HG02623 (cell line): ENCODE measurements around the gene GARS1.

Experiments used
- ATAC-seq: cut with Tn5 transposase; IDR thresholded peaks from one replicate; pipeline ENCODE4 v1.9.1; 2021; ENCODE audit warnings: moderate library complexity; ENCODE audit not compliant: unreplicated experiment

GARS1 gene, protein sequence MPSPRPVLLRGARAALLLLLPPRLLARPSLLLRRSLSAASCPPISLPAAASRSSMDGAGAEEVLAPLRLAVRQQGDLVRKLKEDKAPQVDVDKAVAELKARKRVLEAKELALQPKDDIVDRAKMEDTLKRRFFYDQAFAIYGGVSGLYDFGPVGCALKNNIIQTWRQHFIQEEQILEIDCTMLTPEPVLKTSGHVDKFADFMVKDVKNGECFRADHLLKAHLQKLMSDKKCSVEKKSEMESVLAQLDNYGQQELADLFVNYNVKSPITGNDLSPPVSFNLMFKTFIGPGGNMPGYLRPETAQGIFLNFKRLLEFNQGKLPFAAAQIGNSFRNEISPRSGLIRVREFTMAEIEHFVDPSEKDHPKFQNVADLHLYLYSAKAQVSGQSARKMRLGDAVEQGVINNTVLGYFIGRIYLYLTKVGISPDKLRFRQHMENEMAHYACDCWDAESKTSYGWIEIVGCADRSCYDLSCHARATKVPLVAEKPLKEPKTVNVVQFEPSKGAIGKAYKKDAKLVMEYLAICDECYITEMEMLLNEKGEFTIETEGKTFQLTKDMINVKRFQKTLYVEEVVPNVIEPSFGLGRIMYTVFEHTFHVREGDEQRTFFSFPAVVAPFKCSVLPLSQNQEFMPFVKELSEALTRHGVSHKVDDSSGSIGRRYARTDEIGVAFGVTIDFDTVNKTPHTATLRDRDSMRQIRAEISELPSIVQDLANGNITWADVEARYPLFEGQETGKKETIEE

DNA sequence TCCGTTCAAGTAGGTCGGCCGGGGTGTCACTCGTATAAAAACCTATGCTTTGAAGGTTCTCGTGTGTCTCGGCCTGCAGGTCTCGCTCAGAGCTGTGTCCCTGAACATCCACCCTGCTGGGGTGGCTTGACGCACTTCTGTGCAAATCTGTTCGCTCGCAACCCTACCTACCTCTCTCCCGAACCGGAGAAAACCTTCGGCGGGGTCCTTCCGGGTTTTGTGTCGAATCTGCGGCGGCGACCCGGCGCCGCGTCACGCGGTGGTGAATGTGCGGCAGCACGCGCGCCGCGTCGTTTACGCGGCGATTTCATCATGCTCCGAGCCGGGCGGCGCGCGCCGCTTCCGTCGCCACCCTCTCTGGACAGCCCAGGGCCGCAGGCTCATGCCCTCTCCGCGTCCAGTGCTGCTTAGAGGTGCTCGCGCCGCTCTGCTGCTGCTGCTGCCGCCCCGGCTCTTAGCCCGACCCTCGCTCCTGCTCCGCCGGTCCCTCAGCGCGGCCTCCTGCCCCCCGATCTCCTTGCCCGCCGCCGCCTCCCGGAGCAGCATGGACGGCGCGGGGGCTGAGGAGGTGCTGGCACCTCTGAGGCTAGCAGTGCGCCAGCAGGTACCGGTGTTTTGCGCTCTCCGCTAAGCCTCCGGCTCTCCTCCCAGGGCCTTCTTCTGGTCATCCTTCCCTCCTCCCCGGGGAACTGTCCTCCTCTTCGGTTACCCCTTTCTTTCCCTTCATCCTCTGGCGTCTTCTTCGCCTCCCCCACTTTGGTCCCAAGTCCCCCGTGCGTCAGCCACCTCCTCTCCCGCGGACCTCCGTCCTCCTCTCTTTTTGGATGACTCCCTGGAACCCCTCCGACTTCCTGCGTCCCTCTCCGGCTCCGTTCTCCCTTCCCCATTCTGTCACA is at the start of gene GARS1:
Gene GARS1, plus strand, starts transcription at position 339 of the 896 bp plus-strand sequence. Its CDS starts 44 bp downstream, at position 383.
- peak; percentile 93 for ATAC-seq

DNA sequence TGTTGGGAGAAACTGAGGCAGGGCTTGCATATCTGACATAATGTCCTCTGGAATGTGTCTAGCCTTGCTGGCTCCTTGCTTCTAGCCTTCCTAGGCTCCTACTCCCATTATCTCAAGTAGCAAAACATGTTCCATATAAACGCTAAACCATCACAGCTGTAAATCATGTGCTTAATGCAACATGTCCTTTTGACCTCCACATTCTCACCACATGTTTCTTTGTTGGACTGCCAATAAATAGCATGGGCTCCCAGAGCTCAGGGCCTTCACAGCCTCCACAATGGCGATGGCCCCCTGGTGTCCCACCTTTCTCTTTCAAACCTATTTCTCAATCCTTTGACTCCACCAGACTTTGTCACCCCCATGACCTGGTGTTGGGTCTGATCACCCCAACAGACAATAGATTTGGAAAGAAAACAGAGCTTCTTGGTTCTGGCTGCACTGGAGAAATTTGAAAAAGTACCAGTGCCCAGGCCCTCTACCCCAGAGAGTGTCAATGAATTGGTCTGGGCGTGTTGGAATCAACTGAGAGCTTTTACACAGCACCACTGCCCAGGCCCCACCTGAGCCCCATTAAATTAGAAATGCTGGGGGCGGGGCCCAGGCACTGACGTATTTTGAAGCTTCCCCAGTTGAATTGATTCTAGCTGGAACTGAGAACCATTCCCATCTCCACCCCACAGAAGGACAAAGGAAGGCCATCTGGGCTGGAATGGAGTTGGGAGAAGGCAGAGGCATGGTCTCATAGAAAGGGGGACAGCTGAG is 48.7 kb upstream of the GARS1 start:
- no peak for ATAC-seq

DNA sequence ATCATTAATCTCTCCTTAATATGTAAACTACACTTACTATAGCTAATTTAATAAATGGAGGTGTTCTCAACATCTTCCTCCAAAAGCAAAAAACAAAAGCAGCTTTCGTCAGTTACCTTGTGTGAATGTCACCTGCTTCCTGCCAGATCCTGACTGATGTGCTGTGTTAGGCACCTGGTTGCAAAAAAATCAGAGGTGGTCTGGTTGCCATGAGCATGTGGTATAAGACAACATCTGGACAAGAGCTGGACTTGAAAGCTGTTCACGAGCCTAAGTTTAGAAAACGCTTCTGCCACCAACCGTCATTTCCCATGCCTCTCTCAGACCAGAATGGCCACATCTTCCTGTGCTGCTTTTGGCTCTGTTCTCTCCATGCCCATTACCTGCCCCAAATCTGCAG is 48.1 kb upstream of the GARS1 start:
- ATAC-seq: no peak

DNA sequence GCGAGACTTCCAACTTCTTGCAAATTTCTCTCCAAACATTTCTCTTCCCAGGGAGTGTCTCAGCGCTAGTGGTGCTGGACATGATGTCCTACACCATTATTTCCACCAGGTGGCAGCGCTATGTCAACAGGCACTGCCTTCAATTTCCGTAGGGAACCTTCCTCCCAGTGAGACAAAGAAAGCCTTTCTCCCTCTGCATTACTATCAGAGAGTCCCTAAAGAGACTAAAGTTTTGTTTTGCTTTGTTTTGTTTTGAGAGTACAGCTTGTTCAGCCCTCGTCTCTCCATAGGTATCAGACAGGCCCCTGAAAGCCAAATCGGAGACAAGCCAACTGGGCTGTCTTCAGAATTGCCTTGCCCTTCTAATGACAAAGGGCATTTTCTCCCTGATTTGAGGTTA is 45.8 kb upstream of the GARS1 start:
- ATAC-seq: no peak

DNA sequence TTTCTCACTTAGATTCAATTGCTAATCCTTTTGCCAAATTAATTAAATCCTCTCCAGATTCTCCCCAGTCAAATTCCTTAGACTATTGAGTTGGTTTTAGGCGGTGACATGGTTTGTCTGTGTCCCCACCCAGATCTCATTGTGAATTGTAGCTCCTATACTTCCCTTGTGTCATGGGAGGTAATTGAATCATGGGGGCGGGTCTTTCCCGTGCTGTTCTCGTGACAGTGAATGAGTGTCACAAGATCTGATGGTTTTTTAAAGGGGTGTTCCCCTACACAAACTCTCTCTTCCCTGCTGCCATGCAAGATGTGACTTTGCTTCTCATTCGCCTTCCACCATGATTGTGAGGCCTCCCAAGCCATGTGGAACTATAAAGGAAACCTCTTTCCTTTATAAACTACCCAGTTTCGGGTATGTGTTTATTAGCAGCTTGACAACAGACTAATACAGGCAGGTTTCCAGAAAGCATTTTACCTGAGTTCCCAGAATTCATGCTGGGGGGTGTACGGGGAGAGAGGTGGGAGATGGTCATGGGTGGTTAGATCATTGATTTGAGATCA is 44.7 kb upstream of the GARS1 start:
- ATAC-seq: no peak

DNA sequence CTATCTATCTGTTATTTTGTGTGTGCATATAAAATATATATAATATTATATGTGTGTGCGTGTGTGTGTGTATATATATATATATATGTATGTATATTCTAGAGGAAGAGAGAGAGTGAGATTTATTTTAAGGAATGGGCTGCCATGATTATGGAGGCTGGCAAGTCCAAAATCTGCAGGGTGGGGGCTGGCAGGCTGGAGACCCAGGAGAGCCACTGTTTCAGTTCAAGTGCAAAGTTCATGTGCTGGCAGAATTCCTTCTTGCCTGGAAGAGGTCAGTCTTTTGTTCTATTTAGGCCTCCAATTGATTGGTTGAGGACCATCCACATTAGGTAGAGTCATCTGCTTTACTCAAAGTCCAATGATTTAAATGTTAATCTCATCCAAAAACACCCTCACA is 42.3 kb upstream of the GARS1 start:
- ATAC-seq: no peak

DNA sequence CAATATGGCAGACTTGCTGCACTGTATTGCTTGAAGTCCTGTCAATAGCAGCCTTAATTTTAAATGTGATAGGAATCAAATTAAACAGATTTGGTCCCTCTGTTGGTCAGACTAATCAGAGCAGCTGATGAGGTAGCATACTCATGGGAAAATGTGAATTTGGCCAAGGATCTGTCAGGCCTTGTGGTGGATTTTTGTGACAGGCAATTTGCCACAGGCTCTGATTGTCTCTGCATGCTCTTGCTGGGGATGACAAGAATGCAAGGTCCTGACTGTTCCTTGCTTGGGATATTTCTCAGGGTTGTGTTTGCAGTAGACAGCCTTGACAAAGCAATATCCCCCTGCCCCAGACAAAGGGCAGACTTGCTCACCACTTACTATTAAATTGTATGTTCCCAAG is 41.5 kb upstream of the GARS1 start:
- ATAC-seq: no peak

DNA sequence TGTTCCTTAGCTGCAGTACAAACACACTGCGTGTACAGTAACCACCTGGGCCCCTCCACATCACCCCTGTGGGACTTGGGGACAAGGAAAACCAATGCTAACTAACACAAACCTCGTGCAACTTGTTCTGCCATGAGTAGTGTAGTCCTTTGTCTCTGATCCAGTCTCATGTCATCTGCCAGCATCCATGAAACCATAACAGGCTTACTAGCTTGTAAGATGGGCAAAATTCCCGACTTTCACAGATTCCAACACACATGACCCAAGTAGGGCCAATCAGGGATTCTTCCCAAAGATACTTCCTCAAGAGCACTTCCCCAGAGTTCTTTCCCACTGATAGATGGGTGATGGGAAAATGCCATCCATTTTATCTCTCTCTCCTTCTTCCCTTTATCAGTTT is 41.1 kb upstream of the GARS1 start:
- ATAC-seq: no peak

DNA sequence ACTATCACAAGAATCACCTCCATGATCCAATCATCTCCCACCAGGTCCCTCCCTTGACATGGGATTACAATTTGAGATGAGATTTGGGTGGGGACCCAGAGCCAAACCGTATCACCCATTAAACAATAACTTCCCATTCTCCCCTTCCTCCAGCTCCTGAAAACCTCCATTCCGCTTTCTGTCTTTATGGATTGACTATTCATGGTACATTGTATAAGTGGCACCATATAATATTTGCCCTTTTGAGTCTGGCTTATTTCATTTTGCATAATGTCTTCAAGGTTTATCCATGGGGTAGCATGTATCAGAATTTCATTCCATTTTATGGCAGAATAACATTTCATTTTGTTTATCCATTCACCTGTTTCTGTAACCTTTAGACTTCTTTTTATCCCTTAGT is 39.2 kb upstream of the GARS1 start:
- no peak for ATAC-seq

DNA sequence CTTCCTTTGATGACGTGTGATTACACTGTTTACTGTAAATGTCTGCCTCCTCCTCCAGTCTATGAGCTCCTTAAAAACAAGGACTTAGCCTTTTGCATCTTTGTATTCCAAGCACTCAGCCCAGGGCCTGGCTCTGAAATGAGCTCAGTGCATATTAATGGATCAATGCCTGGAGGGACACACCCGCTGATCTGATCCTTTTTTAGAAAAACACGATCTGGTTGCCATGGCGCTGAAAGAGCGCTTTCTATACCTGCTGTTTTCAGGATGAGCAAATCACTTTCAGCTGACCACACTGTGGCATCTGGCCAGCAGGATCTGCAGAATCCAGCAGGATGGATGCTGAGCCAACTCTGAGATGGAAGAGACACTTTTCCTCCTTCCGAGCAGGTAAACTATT is 37.8 kb upstream of the GARS1 start:
- no peak for ATAC-seq

DNA sequence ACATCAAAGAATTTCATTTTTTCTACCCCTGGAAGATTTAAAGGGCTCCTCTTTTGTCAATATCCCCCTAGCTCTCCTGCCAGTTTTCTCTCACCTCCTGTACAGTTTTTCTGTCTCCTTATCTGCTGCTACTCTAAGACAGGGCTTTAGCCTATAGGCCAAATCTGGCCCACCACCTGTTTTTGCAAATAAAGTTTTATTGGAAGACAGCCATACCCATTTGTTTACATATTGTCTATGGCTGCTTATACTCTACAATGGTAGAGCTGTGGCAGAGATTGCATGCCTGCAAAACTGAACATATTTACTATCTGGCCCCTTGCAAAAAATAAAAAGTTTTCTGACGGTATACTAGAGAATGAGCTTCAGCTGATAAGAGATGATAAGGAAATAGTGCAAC is 37.4 kb upstream of the GARS1 start:
- ATAC-seq: no peak

DNA sequence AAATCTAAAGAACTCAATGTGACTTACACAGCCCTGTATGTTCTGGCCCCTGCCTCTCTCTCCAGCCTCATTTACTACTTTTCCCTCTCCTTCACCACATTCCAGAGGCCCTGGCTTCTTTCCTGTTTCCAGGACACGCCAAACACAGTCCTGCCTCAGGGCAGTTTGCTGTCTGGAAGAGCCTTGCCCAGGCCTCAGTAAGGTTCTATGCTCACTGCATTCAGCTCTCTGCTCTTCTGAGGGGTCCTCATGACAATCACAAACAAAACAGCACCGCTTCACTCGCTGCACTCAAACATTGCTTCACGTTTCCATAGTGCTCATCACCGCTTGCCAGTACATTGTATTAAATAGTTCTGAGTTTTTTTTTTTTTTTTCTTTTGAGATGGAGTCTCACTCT is 35.1 kb upstream of the GARS1 start:
- ATAC-seq: no peak

DNA sequence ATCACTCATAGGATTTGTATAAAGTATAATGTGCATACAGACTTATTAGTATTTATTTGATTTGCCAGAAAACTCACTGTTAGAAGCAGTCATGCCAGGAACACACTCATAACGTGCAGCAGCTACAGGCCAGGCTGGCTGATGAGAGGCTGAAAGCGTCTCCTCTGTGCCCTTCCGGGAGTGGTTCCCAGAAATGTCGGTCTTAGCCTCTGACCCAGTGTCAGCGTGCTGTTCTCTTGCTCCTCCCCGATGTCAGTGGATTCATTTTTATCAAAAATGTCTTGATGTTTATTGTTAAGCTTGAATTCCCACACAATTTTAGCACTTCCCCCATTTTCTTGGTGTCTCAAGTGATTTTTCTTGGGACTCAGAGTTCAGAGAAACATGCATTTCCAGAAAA is 33.3 kb upstream of the GARS1 start:
- no peak for ATAC-seq

DNA sequence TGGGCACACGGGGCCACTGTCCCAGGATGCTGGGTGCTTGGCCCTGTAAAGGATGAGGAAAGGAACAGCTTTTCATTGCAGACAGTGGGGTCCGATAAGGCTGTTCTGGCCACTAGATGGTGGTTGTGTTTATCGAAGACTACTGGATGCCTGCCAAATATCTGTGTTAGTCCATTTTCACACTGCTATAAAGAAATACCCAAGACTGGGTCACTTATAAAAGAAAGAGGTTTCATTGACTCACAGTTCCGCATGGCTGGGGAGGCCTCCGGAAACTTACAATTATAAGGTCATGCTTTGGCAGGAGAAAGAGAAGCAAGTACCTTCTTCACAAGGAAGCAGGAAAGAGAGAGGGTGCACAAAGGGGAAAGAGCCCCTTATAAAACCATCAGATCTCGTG is 32.2 kb upstream of the GARS1 start:
- ATAC-seq: no peak

DNA sequence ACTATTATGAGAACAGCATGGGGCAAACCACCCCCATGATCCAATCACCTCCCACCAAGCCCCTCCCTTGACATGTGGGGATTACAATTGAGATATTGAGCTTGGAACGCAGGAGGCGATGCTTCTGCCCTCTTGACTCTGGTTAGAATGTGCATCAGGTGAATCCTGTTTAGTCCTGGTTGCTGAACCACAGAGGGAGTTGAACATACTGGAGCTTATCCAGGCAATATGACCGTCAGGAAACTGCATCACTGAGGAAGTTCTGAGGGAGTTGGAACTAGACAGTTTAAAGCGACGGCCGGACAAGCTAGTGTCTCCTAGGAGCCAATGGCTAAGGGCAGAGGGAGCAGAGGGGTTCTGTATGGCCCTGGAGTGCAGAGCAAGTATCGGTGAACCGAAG is 31.8 kb upstream of the GARS1 start:
- no peak for ATAC-seq

DNA sequence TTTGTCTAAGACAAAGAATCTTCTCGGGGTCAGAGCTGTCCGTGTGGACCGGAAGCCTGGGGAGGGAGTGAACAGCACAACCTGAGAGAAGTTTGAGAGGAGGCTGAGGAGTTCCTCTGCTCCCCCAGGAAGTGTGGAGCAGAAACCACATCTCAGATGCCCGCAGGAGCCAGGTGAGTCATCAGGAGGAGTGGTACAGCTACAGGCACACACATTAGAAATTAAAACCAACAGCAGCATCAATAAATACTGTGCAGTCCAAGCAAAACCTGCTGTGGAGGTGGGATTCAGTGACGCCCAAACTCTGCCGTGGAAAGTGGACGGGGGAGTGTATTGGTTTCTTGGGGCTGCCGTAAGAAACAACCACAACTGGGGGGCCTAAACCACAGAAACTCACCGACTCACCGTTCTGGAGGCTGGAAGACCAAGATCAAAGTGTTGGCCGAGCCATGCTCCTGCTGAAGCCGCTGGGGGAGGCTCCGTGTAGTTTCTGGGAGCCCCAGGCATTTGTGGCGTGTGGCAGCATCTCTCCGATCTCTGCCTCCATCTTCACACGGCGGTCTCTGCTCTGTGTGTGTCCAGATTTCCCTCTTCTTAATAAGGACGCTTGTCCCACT is 31.2 kb upstream of the GARS1 start:
- ATAC-seq: no peak

DNA sequence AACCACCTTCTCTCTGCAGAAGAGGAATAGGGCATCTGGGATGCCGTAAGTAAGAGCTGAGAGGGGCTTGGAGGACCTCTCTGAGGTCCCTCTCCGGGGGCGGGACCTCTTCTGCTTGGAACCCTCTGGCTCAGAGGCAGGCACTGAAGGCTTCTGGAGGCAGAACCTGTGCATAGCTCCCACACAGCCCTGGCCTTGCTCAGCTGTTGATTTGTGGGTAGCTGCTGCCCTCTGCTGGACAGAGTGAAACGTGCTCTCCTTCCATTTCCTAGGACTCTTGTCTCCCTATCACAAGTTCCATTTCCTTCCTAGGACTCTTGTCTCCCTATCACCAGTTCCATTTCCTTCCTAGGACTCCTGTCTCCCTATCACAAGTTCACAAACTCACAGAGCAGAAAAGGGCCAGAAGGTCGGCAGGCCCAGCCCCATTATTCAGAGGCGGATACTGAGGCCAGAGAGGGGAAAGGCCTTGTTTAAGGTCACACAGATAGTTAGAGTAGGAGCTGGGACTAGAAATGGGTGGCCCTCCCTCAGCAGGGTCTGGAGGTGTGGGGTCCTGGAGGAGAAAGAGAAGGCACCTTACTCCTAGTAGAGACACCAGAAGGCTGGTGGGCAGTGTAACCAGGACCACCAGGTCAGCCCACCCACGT is 30.3 kb upstream of the GARS1 start:
- peak; percentile 87 for ATAC-seq

DNA sequence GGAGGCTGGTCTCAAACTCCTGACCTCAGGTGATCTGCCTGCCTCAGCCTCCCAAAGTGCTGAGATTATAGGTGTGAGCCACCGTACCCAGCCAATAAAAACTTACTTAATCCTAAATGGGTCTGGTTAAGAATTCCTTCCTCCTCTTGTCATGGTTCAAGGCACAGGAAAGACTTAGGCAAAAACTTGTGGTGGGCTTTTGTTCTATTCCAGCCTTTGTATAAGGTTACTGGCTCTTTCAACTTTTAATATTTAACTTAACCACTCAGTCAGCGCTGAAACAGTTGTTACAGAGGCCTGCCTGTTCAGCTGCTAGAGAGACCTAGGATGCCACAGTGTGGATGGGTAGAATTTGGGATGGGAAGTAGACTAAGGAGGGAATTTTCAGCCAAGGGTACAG is 28.1 kb upstream of the GARS1 start:
- no peak for ATAC-seq

DNA sequence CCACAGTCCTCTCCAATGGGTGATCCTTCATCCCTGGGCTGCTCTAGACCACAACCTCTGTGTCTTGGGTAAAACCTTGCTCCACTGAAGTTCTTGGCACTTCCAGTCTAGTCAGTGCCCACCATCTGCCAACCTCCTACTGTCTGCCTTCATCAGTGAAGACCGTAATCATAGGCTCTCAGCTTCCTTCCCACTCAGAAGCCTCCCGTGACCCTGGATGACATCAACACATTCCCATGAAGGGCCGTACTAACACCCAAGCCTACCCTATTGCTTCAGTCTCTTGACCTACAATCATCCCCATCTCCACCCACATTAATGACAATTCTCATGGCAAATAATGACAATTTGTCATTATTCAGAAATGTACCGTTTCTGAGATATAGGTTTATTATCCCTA is 27.6 kb upstream of the GARS1 start:
- no peak for ATAC-seq
